ENCODE measurements around the gene TMEM82.
A peak's percentile ranks its signal among the peaks of the same experiment; 100 is the strongest.

TMEM82 gene

DNA sequence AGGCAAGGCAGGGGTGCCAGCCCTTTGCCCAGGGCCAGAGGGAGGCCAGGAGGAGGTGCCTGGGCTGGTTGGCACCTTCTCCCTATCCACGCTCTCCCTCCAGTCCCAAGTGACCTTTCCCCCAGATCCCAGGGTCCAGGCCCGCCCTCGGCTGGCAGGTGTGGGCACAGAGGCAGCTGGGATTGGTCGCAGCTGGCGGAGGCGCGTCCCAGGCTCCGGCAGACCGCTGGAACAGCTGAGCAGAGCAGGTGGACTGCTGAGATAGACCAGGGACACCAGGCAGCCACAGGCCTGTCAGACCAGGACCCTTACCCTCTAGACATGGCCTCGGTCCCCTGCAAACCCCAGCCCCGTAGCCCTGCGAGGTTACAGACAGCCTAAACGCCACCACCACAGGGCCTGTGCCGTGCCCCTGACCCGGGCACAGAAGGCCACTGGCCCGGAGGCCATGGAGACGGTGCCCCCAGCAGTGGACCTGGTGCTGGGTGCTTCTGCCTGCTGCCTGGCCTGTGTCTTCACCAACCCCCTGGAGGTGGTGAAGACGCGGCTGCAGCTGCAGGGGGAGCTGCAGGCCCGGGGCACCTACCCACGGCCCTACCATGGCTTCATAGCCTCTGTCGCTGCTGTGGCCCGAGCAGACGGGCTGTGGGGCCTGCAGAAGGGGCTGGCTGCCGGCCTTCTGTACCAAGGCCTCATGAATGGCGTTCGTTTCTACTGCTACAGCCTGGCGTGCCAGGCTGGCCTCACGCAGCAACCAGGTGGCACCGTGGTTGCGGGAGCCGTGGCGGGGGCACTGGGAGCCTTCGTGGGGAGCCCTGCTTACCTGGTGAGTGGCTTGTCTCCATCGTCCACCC lies 6.0 kb upstream of the TMEM82 start, which contains the start of gene SLC25A34:
SLC25A34 (plus strand) TSS at position 221 of the 854 bp plus-strand sequence; CDS start at position 449, 228 bp downstream.
- no peak for DNase-seq (ENCODE audit: low read depth in 2 of 2)

DNA sequence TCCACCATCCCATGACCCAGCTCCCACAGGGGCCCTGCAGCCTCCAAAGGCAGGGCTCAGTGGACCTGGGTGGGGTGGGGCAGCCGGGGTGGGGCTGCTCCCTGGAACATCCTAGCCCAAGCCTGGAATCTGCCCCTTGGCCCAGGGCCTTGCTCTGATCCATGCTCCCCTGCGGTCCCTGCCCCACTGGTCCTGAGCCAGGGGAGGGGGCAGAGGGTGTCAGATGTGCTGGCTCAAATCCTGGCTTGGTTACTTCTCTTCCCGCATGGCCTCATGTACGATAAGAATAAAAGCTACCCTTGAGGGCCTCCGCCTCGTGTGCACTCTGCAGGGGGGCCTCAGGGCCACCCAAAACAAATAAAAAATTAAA lies 5.4 kb upstream of the TMEM82 start:
- DNase-seq (ENCODE audit: low read depth in 2 of 2): no peak

DNA sequence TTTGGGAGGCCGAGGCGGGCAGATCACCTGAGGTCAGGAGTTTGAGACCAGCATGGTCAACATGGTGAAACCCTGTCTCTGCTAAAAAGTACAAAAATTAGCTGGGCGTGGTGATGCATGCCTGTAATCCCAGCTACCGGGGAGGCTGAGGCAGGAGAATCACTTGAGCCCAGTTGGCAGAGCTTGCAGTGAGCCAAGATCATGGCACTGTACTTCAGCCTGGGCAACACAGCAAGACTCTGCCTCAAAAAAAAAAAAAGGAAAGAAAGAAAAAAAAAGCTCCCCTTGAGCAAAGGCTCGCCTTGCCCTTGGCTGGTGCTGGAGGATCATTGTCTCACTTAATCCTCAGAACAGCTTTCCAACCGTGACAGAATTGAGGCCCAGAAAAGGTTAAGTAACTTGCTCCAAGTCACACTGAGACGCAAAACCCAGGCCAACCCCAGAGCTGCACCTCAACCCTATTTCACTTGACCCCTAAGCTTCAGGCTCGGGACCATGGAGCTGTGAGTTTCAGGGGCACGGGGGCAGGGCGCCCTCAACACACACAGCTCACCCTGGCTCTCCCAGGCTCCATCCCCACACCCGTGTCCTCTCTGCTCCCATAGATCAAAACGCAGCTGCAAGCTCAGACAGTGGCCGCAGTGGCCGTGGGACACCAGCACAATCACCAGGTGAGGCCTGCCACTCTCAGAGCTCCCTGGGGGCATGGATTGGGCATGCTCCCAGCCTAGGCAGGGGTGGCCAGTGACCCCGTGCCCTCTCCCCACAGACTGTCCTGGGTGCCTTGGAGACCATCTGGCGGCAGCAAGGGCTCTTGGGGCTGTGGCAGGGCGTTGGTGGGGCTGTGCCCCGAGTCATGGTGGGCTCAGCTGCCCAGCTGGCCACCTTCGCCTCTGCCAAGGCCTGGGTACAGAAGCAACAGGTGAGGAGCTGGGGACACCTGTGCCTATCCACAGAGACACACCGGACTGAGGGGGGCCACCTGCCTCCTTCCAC lies 4.7 kb upstream of the TMEM82 start:
- no peak for DNase-seq (ENCODE audit: low read depth in 2 of 2)

DNA sequence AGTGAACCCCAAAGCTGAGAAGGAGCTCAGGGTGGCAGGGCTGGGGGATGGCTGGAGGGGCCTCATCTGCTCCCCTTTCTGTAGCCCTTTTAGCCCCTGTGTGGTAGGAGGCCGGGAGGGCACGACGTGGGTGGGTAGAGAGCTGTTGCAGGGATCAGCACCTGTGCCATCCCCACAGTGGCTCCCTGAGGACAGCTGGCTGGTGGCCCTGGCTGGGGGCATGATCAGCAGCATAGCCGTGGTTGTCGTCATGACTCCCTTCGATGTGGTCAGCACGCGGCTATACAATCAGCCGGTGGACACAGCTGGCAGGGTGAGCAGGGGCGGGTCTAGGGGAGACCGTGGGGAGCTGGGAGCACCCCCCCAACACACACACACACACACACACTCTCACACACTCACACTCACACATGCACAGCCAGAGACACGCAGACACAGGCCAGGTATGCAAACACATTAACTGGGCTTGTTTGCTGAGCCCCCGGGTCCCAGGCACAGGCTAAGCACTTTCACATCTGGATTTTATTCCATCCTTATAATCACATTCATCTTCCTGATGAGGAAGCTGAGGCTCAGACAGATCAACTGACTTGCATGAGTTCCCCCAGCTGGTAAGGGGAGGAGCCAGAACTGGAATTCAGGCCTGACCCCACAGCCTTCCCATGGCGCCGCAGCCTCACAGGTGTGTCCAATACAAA lies 3.7 kb upstream of the TMEM82 start:
- no peak for DNase-seq (ENCODE audit: low read depth in 2 of 2)

DNA sequence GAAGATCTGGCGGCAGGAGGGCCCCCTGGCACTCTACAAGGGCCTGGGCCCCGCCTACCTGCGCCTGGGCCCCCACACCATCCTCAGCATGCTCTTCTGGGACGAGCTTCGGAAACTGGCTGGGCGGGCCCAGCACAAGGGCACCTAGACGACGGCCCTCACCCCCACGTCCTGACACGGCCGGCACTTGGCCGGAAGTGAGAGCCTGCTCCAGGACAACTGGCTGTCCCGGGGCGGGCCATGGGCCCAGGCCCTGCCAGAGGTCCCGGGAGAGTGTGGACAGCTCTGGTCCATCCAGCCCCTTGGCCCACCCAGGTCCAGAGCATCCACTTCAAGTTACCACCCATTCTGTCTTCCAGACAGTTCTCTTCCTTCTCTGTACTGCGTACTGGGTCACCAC lies 3.0 kb upstream of the TMEM82 start:
- no peak for DNase-seq (ENCODE audit: low read depth in 2 of 2)

DNA sequence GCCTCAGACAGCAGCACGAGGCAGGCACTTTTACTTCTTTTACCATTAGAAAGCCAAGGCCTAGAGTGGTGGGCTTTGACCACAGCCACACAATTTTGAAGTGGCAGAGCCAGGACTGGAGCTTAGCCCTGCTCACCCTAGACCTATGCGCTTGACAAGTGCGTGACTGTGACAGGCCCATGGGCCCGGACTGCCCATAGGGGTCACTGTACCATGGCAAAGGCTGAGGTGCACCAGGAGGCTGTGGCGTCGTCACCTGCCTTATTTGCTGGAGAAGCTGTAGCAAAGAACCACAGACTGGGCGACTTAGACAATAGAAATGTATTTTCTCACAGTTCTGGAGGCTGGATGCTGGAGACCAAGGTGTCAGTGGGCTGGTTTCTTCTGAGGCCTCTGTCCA lies 2.6 kb upstream of the TMEM82 start:
- no peak for DNase-seq (ENCODE audit: low read depth in 2 of 2)

DNA sequence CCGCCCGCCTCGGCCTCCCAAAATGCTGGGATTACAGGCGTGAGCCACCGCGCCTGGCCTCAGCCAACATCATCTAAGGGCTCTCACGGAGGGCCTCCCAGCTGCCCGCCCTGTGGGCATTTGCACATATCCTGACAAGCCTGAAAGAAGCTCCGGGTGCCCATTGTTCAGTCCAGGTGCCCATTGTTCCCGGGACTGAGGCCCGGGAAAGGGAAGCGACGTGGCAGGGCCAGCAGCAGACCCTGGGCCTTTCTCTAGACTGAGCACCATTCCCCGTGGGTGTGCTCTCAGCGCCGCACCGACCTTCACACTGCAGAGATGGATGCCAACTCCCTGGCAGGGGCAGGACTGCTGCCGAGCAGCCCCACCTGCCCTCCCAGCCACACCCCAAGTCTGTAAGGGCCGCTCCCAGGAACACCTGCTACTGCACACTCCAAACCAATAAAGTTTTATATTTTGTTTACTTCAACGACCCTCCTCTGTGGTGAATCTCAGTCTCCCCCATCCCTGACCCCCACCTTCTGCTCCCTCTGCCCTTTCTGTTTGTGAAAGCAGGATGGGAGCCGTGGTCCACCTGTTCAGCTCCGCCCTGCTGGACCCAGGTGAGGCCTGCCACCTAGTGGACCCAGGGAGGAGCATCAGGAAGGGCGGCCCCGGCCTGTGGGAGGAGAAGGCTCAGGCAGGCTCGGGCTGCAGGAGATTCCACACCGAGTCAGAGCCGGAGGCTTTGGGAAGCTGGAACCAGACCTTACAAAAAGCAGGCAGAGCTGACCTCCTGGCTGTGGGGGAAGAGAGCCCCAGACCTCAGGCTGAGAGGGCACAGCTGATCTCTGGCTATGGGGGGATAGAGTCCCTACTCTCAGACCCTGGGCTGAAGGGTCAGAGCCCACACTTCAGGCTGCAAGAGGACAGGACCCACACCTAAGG lies 1.1 kb upstream of the TMEM82 start:
- peak; percentile 37 to 42 for DNase-seq (ENCODE audit: low read depth in 2 of 2)

DNA sequence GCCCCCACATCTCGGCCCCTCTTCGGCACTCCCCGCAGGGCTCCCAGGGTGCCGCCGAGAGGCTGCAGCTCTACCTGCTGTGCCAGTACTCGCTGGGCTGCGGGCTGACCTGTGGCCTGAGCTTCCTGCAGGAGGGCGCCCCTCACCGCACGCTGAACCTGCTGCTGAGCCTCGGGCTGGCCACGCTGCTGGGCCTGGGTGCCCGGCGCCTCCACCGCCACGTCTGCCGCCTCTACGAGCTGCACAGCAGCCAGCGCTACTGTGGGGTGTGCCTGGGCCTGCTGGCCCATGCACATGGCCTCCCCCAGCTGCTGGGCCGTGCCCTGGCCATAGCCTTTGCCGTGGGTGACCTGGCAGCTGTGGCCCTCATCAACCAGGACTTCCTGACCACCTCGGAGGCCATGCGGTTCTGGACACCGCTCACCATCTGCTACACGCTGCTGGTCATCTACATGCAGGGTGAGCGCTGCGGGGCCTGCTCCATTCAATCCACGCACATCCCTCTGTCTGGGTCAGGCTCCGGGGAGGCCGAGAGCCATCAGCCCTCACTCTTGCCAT lies 1.9 kb downstream of the TMEM82 start:
- DNase-seq (ENCODE audit: low read depth in 2 of 2): no peak

DNA sequence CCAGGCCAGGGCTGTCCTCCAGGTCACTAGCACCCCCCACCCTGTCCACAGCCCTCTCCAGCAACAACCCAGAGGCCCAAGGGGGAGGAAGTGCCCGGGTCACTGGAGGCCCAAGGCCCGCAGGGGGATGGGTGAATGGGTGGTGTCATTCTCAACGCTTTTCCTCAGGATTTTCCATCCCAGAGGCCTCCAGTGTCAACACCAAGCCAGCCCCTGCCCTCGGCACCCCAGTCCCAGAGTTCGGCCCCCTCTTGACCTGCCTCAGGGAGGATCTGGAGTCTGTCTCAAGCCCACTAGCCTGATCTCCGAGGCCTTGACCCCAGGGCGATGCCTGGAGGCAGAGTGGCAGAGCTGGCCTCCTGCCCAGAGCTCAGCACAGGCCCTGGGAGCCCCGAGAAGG lies 5.1 kb downstream of the TMEM82 start:
- DNase-seq (ENCODE audit: low read depth in 2 of 2): no peak

DNA sequence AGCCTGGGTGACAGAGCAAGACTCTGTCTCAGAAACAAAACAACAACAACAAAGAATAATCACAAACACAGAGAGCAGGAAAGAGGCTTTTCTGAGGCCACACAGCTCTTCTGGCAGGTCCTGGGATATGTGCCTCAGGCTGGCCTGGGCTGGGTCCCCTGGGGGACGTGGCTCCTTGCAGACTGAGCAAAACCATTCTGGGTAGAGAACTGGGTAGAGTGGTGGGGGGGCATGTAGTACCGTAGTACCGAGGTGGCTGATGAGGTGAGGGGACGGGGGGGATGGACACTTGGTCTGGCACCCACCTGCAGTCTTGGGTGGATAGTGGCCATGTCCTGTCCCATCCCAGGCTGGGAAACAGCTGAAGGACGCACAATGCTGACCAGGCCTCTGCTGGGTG lies 6.0 kb downstream of the TMEM82 start:
- DNase-seq (ENCODE audit: low read depth in 2 of 2): no peak

DNA sequence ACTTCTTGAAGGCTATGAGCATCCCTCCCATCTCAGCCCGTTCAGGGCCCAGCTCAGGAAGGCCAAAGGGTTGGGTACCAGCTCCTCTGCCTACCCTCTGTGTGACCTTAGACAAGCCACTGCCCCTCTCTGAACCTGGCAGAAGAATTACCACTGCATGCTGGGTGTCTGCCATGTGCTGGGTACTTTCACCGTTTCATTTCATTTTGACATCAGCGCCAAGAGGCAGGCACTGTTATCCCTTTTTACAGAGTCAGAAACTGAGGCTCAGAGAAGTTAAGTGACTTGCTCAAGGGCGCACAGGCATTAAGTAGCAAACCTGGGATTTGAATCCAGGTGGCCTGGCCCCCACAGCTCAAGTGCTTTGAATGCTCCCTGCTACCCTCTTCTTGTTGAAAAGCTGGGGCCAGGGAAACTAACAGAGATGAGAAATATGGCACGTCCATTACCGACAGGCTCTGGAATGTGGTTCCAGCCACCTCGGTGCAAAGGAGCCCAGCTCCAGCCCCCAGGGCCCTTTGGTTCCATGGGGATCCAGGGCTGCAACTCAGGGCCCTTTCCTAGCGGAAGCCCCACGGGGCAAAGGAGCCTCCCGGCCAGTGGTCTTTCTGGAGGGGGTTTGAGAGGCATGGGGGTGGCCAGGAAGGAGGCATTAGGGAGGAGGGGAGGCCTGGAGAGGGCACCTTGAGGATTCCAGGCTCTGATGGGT lies 6.5 kb downstream of the TMEM82 start:
- DNase-seq (ENCODE audit: low read depth in 2 of 2): no peak

DNA sequence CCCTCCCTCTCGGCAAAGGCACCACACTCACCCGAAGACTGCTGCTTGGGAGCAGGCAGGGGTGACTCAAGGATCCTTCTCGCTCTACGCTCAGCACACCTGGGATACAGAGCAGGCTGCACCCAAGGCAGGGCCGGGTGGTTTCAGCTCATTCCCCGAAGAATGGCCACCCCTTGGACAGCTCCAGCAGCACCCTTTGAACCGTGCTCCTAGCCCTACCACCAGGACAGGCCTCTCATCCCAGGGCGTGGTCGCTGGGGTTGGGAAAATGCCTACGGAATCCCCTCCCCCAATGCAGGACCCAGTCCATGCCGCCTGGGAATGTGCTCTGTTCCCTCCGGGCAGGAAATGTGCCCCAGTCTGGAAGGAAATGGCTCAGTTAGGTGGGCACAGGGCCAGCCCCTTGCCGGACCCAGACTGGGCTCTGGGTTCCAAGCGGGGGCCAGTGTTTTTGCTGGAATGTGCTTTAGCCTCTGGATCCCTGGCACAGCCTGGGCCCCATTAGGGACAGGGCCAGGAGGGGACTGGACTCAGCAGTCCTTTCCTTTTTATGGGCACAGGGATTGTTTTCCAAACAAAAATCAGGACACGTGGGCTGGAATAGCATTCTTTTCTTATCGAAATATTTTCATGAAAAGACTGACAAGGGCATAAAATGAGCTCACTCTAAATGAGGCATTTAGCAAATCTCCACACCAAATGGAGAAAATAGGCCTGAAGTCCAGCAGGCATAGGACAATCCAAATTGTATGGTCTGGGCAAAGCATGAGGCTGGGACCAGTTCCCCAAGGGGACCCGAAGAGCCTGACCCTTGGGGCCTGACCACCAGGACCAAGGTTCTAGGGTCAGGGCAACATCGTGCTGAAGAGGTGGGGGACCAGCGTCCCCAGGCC lies 7.3 kb downstream of the TMEM82 start:
- DNase-seq (ENCODE audit: low read depth in 2 of 2): no peak

DNA sequence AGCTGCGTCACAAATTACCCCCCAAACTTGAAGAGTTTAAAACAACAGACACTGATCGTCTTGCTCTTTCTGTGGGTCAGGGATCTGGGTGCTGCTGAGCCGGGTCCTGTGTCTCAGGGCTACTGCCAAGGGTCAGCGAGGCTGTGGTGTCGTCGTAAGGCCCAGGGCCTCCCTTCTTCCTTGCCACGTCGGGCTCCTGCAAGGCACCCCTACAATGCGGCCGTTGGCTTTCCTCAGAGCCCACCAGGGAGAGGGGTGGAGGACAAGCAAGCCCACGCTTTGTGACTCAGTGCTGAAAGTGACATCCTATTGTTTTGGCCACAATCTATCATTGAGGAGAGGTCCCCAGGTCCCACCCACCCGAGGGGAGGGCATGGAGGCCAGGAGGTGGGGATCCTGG lies 8.6 kb downstream of the TMEM82 start:
- no peak for DNase-seq (ENCODE audit: low read depth in 2 of 2)

DNA sequence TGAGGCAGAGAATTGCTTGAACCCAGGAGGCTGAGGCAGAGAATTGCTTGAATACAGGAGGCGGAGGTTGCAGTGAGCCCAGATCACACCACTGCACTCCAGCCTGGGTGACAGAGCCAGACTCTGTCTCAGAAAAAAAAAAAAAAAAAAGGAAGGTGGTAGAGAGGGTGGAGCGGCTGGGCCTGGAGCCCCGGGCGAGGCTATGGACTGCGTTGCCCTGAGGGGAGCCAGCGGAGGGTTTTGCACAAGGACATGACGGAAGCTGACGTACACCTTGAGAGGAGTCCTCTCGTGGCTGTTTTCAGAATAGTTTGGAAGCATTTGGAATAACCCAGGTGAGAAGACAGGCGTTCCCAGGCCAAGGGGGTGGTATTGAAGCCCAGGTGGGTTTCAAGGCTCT lies 9.4 kb downstream of the TMEM82 start:
- no peak for DNase-seq (ENCODE audit: low read depth in 2 of 2)

DNA sequence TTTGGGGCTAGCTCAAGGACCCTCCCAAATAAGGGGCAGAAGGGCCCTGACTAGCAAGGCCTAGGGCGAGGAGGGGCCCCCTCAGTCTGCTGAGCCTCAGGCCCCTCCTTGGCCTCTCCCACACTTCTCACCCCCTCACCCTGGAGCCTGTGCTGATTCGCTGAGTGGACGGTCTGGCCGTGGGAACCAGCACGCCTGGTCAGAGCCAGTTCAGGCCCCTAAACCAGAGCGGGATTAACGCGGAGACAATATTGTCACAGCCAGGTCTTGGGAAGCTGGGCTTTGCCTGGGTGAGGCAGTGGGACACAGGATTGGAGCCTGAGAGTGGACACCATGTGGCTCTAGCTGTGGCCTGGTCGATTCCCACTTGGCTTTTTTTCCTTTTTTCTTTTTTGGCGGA lies 11.5 kb downstream of the TMEM82 start:
- no peak for DNase-seq (ENCODE audit: low read depth in 2 of 2)

DNA sequence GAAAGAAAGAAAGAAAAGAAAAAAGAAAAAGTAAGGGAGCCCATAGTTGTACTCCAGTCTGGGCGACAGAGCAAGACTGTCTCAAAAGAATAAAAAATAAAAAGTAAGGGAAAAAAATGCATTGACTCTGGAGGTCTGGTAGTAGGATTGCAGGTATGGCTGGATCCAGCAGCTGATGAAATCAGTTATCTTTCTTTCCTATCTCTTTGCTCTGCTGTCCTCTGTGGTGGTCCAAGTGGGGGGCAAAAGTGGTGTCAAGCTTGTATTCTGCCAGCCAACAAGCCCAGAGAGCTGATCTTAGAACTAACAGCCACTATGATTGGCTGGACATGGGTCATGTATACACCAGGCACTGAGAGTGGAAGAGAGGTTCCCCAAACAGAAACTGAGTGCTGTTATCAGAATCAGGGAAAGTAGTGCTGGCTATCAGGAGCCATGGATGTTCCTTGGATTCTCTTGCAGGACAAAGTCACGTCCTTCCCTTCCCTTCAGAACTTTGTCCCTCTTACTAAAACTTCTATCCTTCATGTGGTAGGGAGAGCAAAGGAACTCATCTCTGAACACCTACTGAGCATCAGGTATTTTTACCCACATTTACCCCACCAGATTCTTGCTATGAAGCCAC lies 12.8 kb downstream of the TMEM82 start:
- DNase-seq (ENCODE audit: low read depth in 2 of 2): no peak

DNA sequence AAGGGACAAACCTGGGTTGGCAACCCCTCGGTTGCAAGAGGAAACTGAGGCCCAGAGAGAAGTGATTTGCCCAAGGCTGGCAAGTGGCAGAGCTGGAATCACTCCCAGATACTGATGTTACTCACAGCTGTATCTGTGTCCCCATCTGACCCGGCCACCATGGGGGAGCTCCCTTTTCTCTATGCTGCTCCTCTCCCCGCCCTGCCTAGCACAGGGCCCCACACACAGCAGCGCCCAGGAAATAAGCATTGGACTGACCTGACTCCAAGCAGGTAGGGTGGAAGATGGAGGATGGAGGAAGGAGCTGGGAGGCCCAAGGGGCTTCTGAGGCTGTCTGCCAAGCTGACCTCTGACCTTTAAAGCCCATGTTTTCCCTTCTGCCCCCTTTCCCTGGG lies 13.3 kb downstream of the TMEM82 start:
- no peak for DNase-seq (ENCODE audit: low read depth in 2 of 2)
